NCI-H510A treated with DMSO at 0.1 percent for 48 hours (cell line): ENCODE data around the gene MCOLN3.

ENCODE experiments used
- DNase-seq: peaks from one replicate; lab custom pipeline; 2025; lab: John Stamatoyannopoulos, UW

Gene MCOLN3

GRCh38 chr1:85048296-85049064, at the start of gene MCOLN3:
Gene MCOLN3 (minus strand): TSS chr1:85048500. CDS start chr1:85045360, 3,140 bp downstream.
- peak; percentile 88 for DNase-seq

GRCh38 chr1:85093644-85094043, 45.3 kb upstream of the MCOLN3 start:
- DNase-seq, result no peak

GRCh38 chr1:85091671-85092280, 43.5 kb upstream of the MCOLN3 start:
- DNase-seq, result no peak

GRCh38 chr1:85090225-85090624, 41.9 kb upstream of the MCOLN3 start:
- no peak for DNase-seq

DNA sequence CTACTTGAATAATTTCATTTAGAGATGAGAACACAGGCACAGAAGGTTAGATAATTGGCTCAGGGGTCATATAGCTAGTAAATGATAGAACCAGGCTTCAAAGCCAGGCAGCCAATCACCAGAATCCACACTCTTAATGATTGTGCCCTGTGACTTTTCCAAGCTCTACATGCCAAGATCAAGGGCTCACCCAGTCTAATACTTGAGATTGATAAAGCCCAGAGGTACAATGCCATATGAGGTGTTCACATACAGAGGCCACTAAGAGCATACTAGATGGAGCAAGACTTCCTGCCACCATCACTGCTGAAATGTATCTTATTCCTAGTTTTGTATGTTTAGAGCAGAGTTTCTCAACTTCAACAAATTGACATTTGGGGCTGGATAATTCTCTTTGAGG, 40.9 kb upstream of the MCOLN3 start:
- no peak for DNase-seq

DNA sequence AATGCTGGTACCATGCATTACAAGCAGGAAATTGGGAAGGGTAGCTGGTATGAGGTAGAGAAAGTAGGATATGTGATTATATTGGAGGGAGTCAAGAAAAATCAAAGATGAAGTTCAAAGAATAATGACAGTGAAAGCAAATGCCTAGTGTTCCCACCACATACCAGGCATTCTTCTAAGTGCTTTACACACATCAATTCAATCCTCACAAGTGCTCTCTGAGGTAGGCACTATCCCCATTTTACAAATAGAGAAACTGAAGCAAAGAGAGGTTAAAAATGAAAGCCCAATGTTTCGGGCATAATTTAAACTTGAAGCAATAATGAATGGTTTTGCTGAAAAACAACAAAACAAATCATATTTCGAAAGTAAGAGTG, 40.1 kb upstream of the MCOLN3 start:
- DNase-seq, result no peak

- DNase-seq, result no peak
Measured at GRCh38 chr1:85087659-85088407, 39.5 kb upstream of the MCOLN3 start.

GRCh38 chr1:85085417-85085816, 37.1 kb upstream of the MCOLN3 start:
- DNase-seq, result no peak

GRCh38 chr1:85078903-85079302, 30.6 kb upstream of the MCOLN3 start:
- DNase-seq, result no peak

DNA sequence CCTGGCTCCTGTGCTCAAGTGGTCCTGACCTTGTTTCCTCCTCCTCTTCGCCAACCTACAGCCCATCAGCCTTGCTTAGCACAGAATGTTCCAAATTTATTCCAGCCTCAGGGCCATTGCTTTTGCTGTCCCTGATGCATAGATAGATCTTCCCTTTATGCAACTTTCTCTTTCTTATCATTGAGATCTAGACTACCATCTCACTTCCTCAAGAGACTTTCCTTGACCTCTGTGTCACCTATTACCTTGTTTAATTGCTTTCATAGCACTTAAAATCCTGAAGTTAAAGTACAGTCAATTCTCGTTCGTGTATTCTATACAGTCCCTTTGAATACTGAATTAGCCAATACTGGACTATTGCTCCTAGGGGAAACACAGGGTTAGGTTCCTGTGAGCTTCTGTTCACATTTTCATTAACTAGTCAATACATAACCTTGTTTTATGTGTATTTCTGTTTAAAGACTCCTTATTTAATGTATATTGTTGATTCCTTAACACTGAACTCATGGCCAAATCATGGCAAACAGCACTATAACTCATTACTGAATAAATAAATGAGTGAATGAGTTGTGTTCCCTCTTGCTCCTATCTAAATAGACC, 26.2 kb upstream of the MCOLN3 start:
- no peak for DNase-seq

DNA sequence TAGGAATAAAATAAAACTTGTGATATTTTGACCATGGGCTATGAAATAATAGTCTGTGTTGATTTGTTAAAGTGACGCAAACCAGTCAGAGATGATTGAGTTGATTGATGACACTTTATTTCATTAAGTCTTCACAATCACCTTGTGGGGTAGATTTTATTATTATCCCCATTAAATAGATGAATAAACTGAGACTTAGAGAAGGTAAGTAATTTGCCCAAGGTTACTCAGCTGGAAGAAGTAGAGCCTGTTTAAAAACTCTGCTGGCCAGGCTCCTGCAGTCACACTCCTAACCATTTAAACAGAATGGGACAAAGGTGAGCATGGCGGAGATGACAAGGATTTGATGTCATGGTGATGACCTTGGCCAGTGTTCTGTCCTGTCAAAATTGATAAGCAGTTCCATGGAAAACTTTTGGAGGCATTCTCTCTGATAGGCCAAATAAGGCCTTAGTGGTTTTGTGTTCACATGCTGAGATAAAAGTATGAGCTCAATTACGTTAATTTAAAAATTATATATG, 22.7 kb upstream of the MCOLN3 start:
- DNase-seq, result no peak

DNA sequence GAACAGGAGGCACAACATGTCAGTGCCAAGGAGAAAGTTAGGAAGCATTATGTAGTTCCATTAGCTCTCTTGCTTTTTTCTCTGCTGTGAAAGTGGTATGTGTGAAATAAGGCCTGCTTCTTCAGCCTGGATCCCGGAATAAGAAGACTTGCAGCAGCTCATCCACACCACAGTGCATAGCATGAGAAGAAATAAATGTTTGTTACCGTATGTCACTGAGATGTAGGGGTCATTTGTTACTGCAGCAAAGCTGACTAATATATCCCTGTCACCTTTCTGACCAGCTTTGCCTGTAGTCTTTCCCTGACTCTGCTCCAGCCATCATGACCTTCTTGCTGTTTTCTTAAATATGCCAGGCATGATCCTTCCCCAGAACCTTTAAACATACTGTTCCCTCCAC, 20.5 kb upstream of the MCOLN3 start:
- no peak for DNase-seq

DNA sequence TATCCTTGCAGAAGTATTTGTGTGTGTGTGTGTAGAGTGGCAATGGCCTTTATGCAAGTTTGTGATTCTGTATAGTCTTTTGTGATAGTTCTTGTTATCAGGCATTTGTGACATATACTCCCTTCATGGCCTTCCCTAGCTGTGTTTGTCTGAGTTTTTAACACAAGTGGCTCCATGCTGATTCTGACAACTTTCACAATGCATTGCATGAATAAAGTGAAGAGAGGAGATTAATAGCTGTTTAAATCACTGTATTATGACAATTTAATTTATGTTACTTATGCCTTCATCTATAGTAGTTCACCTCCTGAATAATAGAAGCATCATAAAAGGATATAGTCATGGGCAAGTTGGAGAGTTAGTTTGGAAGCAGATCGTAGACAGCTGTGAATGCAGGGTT, 17.2 kb upstream of the MCOLN3 start:
- no peak for DNase-seq

DNA sequence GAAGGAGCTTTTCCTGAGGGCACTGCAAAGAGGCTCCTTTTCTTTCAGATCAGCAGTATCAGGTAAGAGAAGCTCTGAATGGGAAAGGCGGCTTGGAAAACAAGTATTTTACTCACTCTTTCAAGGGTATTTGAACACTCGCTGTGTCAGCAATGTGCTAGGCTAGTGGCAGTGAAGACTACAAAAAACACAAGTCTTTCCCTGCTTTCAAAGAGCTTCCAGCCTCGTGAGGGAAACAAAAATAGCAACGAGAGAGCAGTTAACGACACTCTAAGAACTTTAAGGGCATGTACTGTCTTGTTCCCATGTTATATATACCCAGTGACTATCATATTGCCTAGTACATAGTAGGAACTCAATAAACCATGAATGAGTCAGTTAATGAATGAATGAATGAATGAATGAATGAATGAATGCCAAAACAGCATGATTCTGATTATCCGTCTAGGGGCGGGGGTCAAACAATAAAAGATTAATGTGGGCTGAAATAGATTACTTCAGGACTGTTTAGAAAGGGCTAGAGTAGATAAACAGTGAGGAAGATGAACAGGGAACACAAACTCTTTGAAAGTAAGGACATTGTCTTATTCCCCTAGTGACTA, 14.2 kb upstream of the MCOLN3 start:
- no peak for DNase-seq

GRCh38 chr1:85061711-85062424, 13.6 kb upstream of the MCOLN3 start:
- peak; percentile 100 for DNase-seq

- no peak for DNase-seq
Measured at GRCh38 chr1:85060038-85060437, 11.7 kb upstream of the MCOLN3 start.

GRCh38 chr1:85059563-85059962, 11.3 kb upstream of the MCOLN3 start:
- DNase-seq, result no peak

DNA sequence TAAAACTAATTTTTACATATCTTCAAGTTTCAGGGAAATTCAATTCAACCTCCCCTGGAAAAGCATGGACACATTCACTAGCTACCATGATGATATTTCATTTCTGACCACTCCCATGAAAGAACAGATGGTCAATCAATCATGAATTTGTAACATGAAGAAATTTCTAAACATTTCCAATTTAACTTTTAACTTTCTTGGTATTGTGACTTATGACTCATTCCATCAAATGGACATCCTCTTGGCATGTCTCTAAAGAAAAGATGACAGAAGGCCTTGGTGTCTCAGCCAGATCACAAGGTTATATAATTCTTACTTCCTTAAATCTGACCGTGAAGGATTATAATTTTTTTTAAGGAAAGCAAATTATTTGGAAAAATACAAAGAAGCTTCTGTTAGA, 10.5 kb upstream of the MCOLN3 start:
- no peak for DNase-seq

- DNase-seq, result no peak
Measured at GRCh38 chr1:85058311-85058710, 10.0 kb upstream of the MCOLN3 start.

DNA sequence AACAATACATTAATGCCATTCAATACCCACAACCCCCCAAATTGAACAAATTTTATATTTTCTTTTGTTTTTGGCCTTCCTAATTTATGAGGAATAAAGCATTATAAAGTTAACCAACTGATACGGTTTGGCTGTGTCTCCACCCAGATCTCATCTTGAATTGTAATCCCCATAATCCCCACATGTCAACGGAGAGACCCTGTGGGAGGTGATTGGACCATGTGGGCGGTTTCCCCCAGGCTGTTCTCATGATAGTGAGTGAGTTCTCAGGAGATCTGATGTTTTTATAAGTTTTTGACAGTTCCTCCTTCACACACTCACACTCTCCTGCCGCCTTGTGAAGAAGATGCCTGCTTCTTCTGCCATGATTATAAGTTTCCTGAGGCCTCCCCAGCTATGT, 6.4 kb upstream of the MCOLN3 start:
- no peak for DNase-seq

- peak; percentile 75 for DNase-seq
Measured at GRCh38 chr1:85049735-85050166, 1.5 kb upstream of the MCOLN3 start.
